DND-41 (cell line): ENCODE results near the gene CARHSP1.

Experiments
- EZH2 ChIP-seq: IDR thresholded peaks from 3 replicates; pipeline ENCODE4 v1.6.1; 2012; ENCODE audit warnings: borderline replicate concordance, low read depth, mild to moderate bottlenecking, moderate library complexity, low read length, inconsistent platforms; ENCODE audit not compliant: severe bottlenecking
- TF ChIP-seq, protein P1 (sequence below): IDR thresholded peaks from 2 replicates; pipeline ENCODE4 v1.5.1; 2012; ENCODE audit warnings: borderline replicate concordance, low read length, moderate library complexity, mild to moderate bottlenecking; ENCODE audit not compliant: poor library complexity, severe bottlenecking; ENCODE audit errors: extremely low read depth

DNA sequence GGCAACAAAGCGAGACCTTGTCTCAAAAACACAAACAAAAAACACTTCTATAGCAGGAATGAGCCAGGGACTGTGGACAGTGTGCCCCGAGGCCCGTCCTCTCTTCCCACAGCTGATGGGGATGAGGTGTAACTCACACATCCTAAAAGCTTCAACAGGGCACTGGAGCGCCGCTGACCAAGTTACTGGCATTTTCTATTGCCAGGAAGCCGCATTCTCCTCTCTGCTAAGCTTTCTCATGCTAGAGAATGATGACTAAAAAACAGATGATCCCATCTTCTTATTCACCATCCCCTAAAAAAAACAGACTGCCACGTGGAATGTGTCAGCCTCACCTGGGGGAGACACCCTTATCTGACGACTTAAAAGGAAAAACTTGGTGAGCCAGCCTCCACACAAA, 16.3 kb downstream of the CARHSP1 start:
- TF ChIP-seq, protein P1, sequence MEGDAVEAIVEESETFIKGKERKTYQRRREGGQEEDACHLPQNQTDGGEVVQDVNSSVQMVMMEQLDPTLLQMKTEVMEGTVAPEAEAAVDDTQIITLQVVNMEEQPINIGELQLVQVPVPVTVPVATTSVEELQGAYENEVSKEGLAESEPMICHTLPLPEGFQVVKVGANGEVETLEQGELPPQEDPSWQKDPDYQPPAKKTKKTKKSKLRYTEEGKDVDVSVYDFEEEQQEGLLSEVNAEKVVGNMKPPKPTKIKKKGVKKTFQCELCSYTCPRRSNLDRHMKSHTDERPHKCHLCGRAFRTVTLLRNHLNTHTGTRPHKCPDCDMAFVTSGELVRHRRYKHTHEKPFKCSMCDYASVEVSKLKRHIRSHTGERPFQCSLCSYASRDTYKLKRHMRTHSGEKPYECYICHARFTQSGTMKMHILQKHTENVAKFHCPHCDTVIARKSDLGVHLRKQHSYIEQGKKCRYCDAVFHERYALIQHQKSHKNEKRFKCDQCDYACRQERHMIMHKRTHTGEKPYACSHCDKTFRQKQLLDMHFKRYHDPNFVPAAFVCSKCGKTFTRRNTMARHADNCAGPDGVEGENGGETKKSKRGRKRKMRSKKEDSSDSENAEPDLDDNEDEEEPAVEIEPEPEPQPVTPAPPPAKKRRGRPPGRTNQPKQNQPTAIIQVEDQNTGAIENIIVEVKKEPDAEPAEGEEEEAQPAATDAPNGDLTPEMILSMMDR, result no peak
- TF ChIP-seq EZH2, result no peak
